Measurements from ENCODE around the gene TCF3. TPM values are rescaled to one million over a fixed set of nuclear protein-coding genes. Genes with fewer than 3 reads are reported as not detected.

The TCF3 gene
- total and polyA plus RNA-seq, 2 experiments from 2014 or later, result 76.7 to 125 TPM

DNA sequence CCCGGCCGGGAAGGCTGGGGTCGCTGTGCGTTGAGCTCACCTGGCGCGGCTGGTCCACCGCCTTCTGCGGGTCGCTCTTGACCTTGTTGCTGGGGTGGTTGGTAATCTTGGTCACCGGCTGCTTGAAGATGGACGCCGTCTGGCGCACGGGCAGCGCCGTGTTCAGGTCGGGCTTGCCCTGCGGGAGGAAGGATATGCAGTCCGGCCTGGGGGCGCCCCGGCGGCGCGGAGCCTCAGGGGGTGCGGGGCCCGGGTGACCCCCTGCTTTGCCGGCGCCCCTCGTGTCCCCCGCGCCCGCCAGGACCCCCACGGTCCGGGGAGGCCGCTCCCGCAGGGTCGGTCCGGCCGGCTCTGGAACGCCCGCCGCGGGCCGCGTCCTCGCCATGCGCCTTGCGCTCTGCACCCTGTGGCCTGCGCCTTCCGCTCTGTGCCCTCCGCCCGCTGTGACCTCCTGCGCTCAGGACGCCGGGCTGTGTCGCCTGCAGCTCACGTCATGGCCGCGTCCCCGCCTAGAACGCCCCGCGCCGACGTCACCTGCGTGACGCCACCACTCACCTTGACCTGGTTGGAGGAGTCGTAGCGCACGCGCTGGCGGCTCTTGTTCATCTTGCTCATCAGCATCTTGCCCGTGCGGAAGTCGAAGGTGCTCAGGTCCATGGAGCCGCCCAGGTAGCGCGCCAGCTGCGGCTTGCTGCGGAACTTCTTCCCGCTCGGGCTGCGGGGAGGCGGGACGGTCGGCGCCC lies 67.7 kb downstream of the TCF3 start:
- no peak overlapping the region for H3K27ac ChIP-seq
- TF ChIP-seq, protein P1, sequence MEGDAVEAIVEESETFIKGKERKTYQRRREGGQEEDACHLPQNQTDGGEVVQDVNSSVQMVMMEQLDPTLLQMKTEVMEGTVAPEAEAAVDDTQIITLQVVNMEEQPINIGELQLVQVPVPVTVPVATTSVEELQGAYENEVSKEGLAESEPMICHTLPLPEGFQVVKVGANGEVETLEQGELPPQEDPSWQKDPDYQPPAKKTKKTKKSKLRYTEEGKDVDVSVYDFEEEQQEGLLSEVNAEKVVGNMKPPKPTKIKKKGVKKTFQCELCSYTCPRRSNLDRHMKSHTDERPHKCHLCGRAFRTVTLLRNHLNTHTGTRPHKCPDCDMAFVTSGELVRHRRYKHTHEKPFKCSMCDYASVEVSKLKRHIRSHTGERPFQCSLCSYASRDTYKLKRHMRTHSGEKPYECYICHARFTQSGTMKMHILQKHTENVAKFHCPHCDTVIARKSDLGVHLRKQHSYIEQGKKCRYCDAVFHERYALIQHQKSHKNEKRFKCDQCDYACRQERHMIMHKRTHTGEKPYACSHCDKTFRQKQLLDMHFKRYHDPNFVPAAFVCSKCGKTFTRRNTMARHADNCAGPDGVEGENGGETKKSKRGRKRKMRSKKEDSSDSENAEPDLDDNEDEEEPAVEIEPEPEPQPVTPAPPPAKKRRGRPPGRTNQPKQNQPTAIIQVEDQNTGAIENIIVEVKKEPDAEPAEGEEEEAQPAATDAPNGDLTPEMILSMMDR (IDR thresholded peaks at IDR 0.05; ENCODE audit: poor library complexity), result no peak
- TF ChIP-seq EZH2 (IDR thresholded peaks at IDR 0.05; ENCODE audit: borderline replicate concordance) (no peak), EZH2phosphoT487 (IDR thresholded peaks at IDR 0.05; ENCODE audit: low read depth, severe bottlenecking, unreplicated experiment) (no peak)
- over 99% methylated on average over 44 of the region's 87 CpGs for WGBS (ENCODE audit: low lambda C conversion rate, missing lambda C conversion rate)
- no peaks in the 10 kb centered on the region for H3K27me3 ChIP-seq
- no peaks in the 10 kb centered on the region for H3K9me3 ChIP-seq (ENCODE audit: low read depth)
- no peaks in the 10 kb centered on the region for H3K9me2 ChIP-seq (replicated peaks; ENCODE audit: insufficient read depth)
- no peak for DNase-seq (ENCODE audit: low spot score)
- no peak overlapping the region for H2AFZ ChIP-seq
- H3K4me1 ChIP-seq (ENCODE audit: insufficient read depth), result no peaks in the 10 kb centered on the region
- H3K36me3 ChIP-seq (replicated peaks; ENCODE audit: insufficient read depth, low read depth), result no peaks in the 10 kb centered on the region
- H3K79me2 ChIP-seq, result peaks cover 59% of the 10 kb centered on the region
- H3K4me2 ChIP-seq, result no peak overlapping the region
- H3K4me3 ChIP-seq, result no peak overlapping the region
- H4K20me1 ChIP-seq (ENCODE audit: insufficient read depth, poor library complexity, severe bottlenecking), result peaks cover 35% of the 10 kb centered on the region

DNA sequence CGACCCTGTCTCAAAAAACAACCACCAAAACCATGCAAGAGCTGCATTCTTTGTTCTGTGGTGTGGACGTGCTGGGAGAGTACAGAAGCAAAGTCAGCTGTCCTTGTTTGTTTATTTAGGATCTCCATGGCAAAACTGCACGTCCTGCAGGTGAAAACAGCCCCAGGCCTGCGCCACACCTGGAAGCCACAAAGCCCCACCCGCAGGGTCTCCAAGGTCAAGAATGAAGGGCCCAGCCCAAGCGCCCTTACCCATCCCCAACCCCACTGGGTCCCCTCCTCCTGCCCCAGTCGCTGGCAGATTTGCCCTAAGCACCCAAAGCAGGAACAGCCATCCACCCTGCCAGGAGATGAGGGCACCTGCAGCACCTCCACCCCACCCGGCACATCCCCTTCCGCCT lies 70.2 kb downstream of the TCF3 start:
- no peak overlapping the region for H2AFZ ChIP-seq
- no peaks in the 10 kb centered on the region for H3K9me2 ChIP-seq (replicated peaks; ENCODE audit: insufficient read depth)
- TF ChIP-seq, protein P1 (IDR thresholded peaks at IDR 0.05; ENCODE audit: poor library complexity), result no peak
- TF ChIP-seq EZH2phosphoT487 (IDR thresholded peaks at IDR 0.05; ENCODE audit: low read depth, severe bottlenecking, unreplicated experiment) (no peak), EZH2 (IDR thresholded peaks at IDR 0.05; ENCODE audit: borderline replicate concordance) (no peak)
- no peak overlapping the region for H3K27ac ChIP-seq
- WGBS (ENCODE audit: low lambda C conversion rate, missing lambda C conversion rate), result 92% methylated on average over 9 of the region's 9 CpGs
- H3K36me3 ChIP-seq (replicated peaks; ENCODE audit: insufficient read depth, low read depth), result no peaks in the 10 kb centered on the region
- no peaks in the 10 kb centered on the region for H3K9me3 ChIP-seq (ENCODE audit: low read depth)
- no peak for DNase-seq (ENCODE audit: low spot score)
- H3K79me2 ChIP-seq, result peaks cover 35% of the 10 kb centered on the region
- H3K4me2 ChIP-seq, result no peak overlapping the region
- peaks cover 18% of the 10 kb centered on the region for H4K20me1 ChIP-seq (ENCODE audit: insufficient read depth, poor library complexity, severe bottlenecking)
- H3K27me3 ChIP-seq, result no peaks in the 10 kb centered on the region
- no peaks in the 10 kb centered on the region for H3K4me1 ChIP-seq (ENCODE audit: insufficient read depth)
- no peak overlapping the region for H3K4me3 ChIP-seq

GRCh38 chr19:1580957-1581356 lies 71.5 kb downstream of the TCF3 start:
- no peak overlapping the region for H3K4me3 ChIP-seq
- H3K4me1 ChIP-seq (ENCODE audit: insufficient read depth), result no peaks in the 10 kb centered on the region
- 97% methylated on average over 22 of the region's 22 CpGs for WGBS (ENCODE audit: low lambda C conversion rate, missing lambda C conversion rate)
- DNase-seq (ENCODE audit: low spot score), result no peak
- peaks cover 13% of the 10 kb centered on the region for H4K20me1 ChIP-seq (ENCODE audit: insufficient read depth, poor library complexity, severe bottlenecking)
- H3K4me2 ChIP-seq, result no peak overlapping the region
- no peak overlapping the region for H3K27ac ChIP-seq
- no peaks in the 10 kb centered on the region for H3K9me2 ChIP-seq (replicated peaks; ENCODE audit: insufficient read depth)
- no peak overlapping the region for H2AFZ ChIP-seq
- no peaks in the 10 kb centered on the region for H3K9me3 ChIP-seq (ENCODE audit: low read depth)
- no peak for TF ChIP-seq EZH2 (IDR thresholded peaks at IDR 0.05; ENCODE audit: borderline replicate concordance)
- TF ChIP-seq, protein P1 (IDR thresholded peaks at IDR 0.05; ENCODE audit: poor library complexity), result no peak
- no peak for TF ChIP-seq EZH2phosphoT487 (IDR thresholded peaks at IDR 0.05; ENCODE audit: low read depth, severe bottlenecking, unreplicated experiment)
- H3K27me3 ChIP-seq, result no peaks in the 10 kb centered on the region
- peaks cover 22% of the 10 kb centered on the region for H3K79me2 ChIP-seq
- H3K36me3 ChIP-seq (replicated peaks; ENCODE audit: insufficient read depth, low read depth), result no peaks in the 10 kb centered on the region

Measured in hepatocyte (in vitro differentiated cells).